VCaP (cell line): ENCODE results near the gene TEX13A.

Experiments used
- H3K27ac ChIP-seq: fragments of 450-650 bp; 2 replicates; pipeline ENCODE4 v1.5.1; 2017
- CTCF ChIP-seq: fragments of 450-650 bp; conservative IDR thresholded peaks from 2 replicates; pipeline ENCODE4 v1.5.1; 2017; ENCODE audit warnings: mild to moderate bottlenecking, moderate library complexity

TEX13A gene, protein sequence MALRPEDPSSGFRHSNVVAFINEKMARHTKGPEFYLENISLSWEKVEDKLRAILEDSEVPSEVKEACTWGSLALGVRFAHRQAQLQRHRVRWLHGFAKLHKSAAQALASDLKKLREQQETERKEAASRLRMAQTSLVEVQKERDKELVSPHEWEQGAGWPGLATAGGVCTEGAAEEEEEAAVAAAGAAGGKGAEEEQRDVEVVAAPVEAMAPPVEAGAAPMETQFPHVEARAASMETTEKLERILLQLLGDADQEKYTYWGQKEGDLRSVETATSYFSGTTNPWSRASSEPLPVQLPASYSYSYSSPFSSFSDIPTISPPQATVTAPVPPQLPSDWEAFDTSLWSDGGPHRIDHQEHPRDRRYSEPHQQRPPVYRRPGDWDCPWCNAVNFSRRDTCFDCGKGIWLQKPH

GRCh38 chrX:105220636-105221035 lies at the start of gene TEX13A:
TSS of gene TEX13A (minus strand) at chrX:105220694. CDS start at chrX:105220397, 297 bp downstream.
- TF ChIP-seq CTCF: no peak
- no peak within 1 kb of the TSS for H3K27ac ChIP-seq

DNA sequence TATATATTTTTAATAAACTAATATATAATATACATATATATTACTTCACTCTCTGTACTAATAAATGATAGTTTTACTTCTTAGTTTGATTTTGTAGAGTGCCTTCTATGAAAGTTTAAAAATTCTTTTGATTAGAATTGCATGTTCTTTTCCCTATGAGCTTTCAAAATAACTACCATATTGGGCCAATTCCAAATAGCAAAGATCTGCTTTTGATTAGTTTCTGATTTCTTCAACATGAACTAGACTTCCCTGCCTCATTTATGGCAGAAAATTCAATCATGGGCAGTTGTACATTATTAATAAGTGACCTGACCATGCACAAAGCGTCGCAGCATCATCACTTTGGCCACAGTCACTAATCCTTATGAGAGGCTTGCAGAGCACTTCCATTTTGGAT lies 48.9 kb upstream of the TEX13A start:
- no peak for TF ChIP-seq CTCF

GRCh38 chrX:105267167-105267566 lies 46.7 kb upstream of the TEX13A start:
- no peak overlapping the region for H3K27ac ChIP-seq
- TF ChIP-seq CTCF: no peak

More for the DNA sequence above, 48.9 kb upstream of the TEX13A start:
- H3K27ac ChIP-seq: no peak overlapping the region

DNA sequence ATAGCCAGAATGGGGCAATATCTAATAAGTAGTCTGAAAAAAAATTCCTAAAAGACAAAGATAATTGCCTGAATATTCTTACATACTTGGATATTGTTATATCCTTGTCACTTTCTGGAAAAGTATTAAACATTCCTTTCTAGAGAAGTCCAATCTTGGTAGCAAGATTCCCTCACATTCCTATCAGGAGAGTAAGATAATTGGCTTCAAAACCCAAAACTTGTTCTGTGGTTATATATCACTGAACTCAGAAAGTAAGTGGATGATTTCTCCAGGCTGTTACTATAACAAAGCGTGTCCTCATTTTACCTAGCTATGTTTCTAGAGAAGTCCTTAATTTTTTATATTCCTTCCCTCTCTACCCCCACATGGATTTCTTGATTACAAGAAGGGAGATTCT lies 46.0 kb upstream of the TEX13A start:
- TF ChIP-seq CTCF: no peak
- H3K27ac ChIP-seq: no peak overlapping the region

- no peak overlapping the region for H3K27ac ChIP-seq
- TF ChIP-seq CTCF: no peak
Measured at GRCh38 chrX:105265093-105265492, 44.6 kb upstream of the TEX13A start.

GRCh38 chrX:105263801-105264200 lies 43.3 kb upstream of the TEX13A start:
- no peak for TF ChIP-seq CTCF
- no peak overlapping the region for H3K27ac ChIP-seq

- no peak for TF ChIP-seq CTCF
- no peak overlapping the region for H3K27ac ChIP-seq
Measured at GRCh38 chrX:105263171-105263570, 42.7 kb upstream of the TEX13A start.
